T-cell (primary cell): ENCODE measurements around the gene SLC7A6OS. TPM values are rescaled to one million over a fixed set of nuclear protein-coding genes. Genes with fewer than 3 reads are reported as not detected.

Source experiments
- ATAC-seq, 4 experiments: fragments of 200-7000 bp in 3 of 4; fragments of 150-1000 bp in 1 of 4; cut with Tn5 transposase; replicated peaks in 1 of 4; 1 replicate in 3 of 4; 2 replicates in 1 of 4; pipeline ENCODE4 v1.10.0; 2021; ENCODE audit warnings: moderate library complexity in 3 of 4, mild to moderate bottlenecking in 2 of 4, moderate number of reproducible peaks in 1 of 4
- CTCF ChIA-PET, 2 donors: fragments of 300-600 bp; sonication (Branson Sonifier 250); formaldehyde crosslinking; loops; one replicate each; lab custom pipeline; 2022; ENCODE audit warnings: antibody characterized with exemption in 2 of 2; lab: Charles Lee
- POLR2A ChIA-PET, 2 donors: fragments of 300-600 bp; sonication (Branson Sonifier 250); formaldehyde crosslinking; loops; one replicate each; lab custom pipeline; 2022; ENCODE audit warnings: antibody characterized with exemption in 2 of 2; lab: Charles Lee
- DNase-seq, 35 experiments: peaks; one replicate each; pipeline versions ENCODE4 v3.0.0 to v3.0.0-alpha.2; 2013 to 2023
- H3K27ac ChIP-seq: one replicate; pipeline ENCODE4 v1.5.1; 2013; ENCODE audit warnings: low read length
- H3K27me3 ChIP-seq, 2 experiments: replicated peaks in 1 of 2; 1 replicate in 1 of 2; 2 replicates in 1 of 2; pipeline versions ENCODE4 v1.6.1 to v1.7.0; 2013; ENCODE audit warnings: low read length in 1 of 2, mixed read lengths in 1 of 2; ENCODE audit not compliant: control insufficient read depth in 2 of 2, insufficient read depth in 2 of 2; ENCODE audit errors: extremely low read depth in 1 of 2
- H3K36me3 ChIP-seq, 2 donors: 1 replicate in 1 of 2; 2 replicates in 1 of 2; pipeline versions ENCODE4 v1.6.1 to v1.7.0; 2013; ENCODE audit warnings: low read length in 1 of 2; ENCODE audit not compliant: control insufficient read depth in 2 of 2, insufficient read depth in 1 of 2; ENCODE audit errors: extremely low read depth in 1 of 2
- H3K4me1 ChIP-seq, 2 experiments: 1 replicate in 1 of 2; 2 replicates in 1 of 2; pipeline versions ENCODE4 v1.6.1 to v1.7.0; 2013; ENCODE audit warnings: low read length in 2 of 2, mixed read lengths in 1 of 2; ENCODE audit not compliant: insufficient read depth in 2 of 2, control insufficient read depth in 1 of 2; ENCODE audit errors: extremely low read depth in 1 of 2
- H3K4me3 ChIP-seq, 2 donors: 1 replicate in 1 of 2; 2 replicates in 1 of 2; pipeline versions ENCODE4 v1.5.1 to v1.7.0; 2013; ENCODE audit warnings: mild to moderate bottlenecking in 2 of 2, low read length in 1 of 2, moderate library complexity in 1 of 2; ENCODE audit not compliant: control insufficient read depth in 1 of 2; ENCODE audit errors: extremely low read depth in 1 of 2
- H3K9me3 ChIP-seq: 2 replicates; pipeline ENCODE4 v1.7.0; 2013
- H3K27ac Mint-ChIP-seq, 2 donors: one replicate each; pipeline ENCODE4 v1.8.0; 2020 to 2021; ENCODE audit warnings: mild to moderate bottlenecking in 2 of 2, mixed read lengths in 2 of 2
- H3K27me3 Mint-ChIP-seq, 2 donors: one replicate each; pipeline ENCODE4 v1.8.0; 2021 to 2022; ENCODE audit warnings: mixed read lengths in 2 of 2
- H3K36me3 Mint-ChIP-seq: one replicate; pipeline ENCODE4 v1.8.0; 2021; ENCODE audit warnings: mixed read lengths
- H3K4me1 Mint-ChIP-seq, 3 donors: one replicate each; pipeline ENCODE4 v1.8.0; 2020 to 2022; ENCODE audit warnings: mixed read lengths in 3 of 3, mild to moderate bottlenecking in 1 of 3
- H3K4me3 Mint-ChIP-seq, 3 donors: one replicate each; pipeline ENCODE4 v1.8.0; 2020 to 2022; ENCODE audit warnings: mild to moderate bottlenecking in 3 of 3, mixed read lengths in 3 of 3, moderate library complexity in 3 of 3
- H3K9me3 Mint-ChIP-seq, 3 donors: one replicate each; pipeline ENCODE4 v1.8.0; 2020 to 2022; ENCODE audit warnings: mixed read lengths in 3 of 3
- WGBS: methylation state at CpG from one replicate; pipeline ENCODE4 v1.1.5; 2013; ENCODE audit warnings: missing lambda C conversion rate; ENCODE audit not compliant: insufficient coverage; 5-methylcytosine and 5-hydroxymethylcytosine counted together
- total RNA-seq, 35 experiments: library from RNA in 6 of 35; stranded (reverse) in 6 of 35; fragments of 120-200 nt in 1 of 35; gene quantifications; one replicate each; pipeline versions ENCODE4 v1.2.1 to v1.2.4 and lab custom pipeline; 2013 to 2026

The SLC7A6OS gene
- total RNA-seq, 5 donors from 2014 or later (not counting 1 experiment from before 2014, with no cell fraction given), result 42.5 to 50.3 (median 43.9) TPM

DNA sequence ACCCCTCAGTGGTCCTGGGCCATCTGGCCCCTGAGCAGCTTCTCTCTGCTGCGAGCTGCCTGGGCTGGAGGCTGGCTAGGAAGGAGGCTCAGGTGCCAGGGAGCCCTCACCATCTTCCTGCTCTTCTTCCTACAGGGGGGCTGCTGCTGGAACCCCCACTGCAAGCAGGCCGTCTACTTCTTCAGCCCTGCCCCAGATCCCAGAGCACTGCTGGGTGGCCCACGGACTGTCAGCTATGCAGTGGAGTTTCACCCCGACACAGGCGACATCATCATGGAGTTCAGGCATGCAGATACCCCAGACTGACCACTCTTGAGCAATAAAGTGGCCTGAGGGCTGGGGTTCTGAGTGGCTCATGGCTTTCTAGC is 46.2 kb upstream of the SLC7A6OS start:
- Mint-ChIP-seq H3K27me3 (no peaks in the 10 kb centered on the region), H3K9me3 (no peaks in the 10 kb centered on the region), H3K27ac (no peak overlapping the region), H3K4me3 (peak overlapping the region; percentile 57 to 79 (median 73)), H3K36me3 (peaks cover 30% of the 10 kb centered on the region), H3K4me1 (peaks cover 39 to 40% (median 39%) of the 10 kb centered on the region in 3 donors)
- H3K4me1 ChIP-seq, result peaks cover 17 to 42% of the 10 kb centered on the region in 2 experiments
- WGBS, result 75% methylated on average over 5 of the region's 5 CpGs
- H3K27ac ChIP-seq, result no peak overlapping the region
- ChIA-PET POLR2A (no interaction called here), CTCF (no interaction called here)
- peaks cover 28 to 58% of the 10 kb centered on the region in 2 donors for H3K36me3 ChIP-seq
- DNase-seq, result no peak
- peak overlapping the region; percentile 42 to 52 for H3K4me3 ChIP-seq
- no peak for ATAC-seq
- H3K27me3 ChIP-seq, result peaks cover 0 to 2% of the 10 kb centered on the region in 2 experiments
- H3K9me3 ChIP-seq, result no peaks in the 10 kb centered on the region

DNA sequence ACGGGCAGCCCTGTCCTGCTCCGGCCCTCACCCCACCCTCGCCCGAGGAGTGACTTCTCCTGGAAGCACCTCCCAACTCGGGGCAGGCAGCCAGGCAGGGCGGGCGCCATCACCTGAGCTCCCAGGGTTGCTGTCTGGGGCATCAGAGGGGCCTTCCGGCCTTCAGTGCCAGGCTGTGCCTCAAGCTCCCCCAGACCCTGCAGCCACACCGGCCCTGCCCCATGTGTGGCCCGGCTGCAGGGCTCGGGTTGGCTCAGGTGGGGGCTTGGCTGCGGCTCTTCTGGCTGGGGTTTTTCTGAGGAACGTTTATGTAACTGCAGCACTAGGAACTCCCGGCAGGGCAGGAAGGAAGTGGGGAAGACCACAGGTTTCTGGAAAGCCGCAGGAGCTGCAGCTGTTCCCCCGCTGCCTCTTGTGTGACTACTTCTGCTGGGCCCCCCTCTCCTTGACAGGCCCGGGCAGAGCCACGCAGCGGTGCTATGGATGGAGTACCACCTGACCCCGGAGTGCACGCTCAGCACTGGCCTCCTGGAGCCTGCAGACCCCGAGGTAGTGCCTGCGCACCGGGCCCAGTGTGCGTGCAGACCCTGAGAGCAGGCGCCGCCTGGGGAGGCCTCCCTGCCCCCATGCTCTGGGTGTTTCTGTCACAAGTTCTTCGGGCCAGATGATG is 45.6 kb upstream of the SLC7A6OS start:
- H3K4me1 ChIP-seq, result peaks cover 17 to 42% of the 10 kb centered on the region in 2 experiments
- no peaks in the 10 kb centered on the region for H3K9me3 Mint-ChIP-seq
- peak overlapping the region; percentile 57 to 79 (median 73) for H3K4me3 Mint-ChIP-seq
- H3K27me3 ChIP-seq, result peaks cover 0 to 2% of the 10 kb centered on the region in 2 experiments
- H3K9me3 ChIP-seq, result no peaks in the 10 kb centered on the region
- ATAC-seq (peak; percentile 83 to 92 (median 86)), DNase-seq (peak; percentile 42 to 82 (median 64))
- 4% methylated on average over 28 of the region's 28 CpGs for WGBS
- peak overlapping the region; percentile 38 for H3K27ac ChIP-seq
- H3K4me3 ChIP-seq, result peak overlapping the region; percentile 42 to 52
- ChIA-PET CTCF (interaction anchor here (0.6 kb wide), 2 partner anchors 115 to 546 kb away, joined by 3 to 5 read pairs; no protein-coding TSS in a partner anchor), POLR2A (no interaction called here)
- H3K36me3 ChIP-seq, result peaks cover 32 to 63% of the 10 kb centered on the region in 2 donors
- H3K27me3 Mint-ChIP-seq, result no peaks in the 10 kb centered on the region
- H3K36me3 Mint-ChIP-seq, result peaks cover 30% of the 10 kb centered on the region
- peak overlapping the region in 1 of 2 donors; percentile 15 for H3K27ac Mint-ChIP-seq
- H3K4me1 Mint-ChIP-seq, result peaks cover 39 to 40% (median 39%) of the 10 kb centered on the region in 3 donors

DNA sequence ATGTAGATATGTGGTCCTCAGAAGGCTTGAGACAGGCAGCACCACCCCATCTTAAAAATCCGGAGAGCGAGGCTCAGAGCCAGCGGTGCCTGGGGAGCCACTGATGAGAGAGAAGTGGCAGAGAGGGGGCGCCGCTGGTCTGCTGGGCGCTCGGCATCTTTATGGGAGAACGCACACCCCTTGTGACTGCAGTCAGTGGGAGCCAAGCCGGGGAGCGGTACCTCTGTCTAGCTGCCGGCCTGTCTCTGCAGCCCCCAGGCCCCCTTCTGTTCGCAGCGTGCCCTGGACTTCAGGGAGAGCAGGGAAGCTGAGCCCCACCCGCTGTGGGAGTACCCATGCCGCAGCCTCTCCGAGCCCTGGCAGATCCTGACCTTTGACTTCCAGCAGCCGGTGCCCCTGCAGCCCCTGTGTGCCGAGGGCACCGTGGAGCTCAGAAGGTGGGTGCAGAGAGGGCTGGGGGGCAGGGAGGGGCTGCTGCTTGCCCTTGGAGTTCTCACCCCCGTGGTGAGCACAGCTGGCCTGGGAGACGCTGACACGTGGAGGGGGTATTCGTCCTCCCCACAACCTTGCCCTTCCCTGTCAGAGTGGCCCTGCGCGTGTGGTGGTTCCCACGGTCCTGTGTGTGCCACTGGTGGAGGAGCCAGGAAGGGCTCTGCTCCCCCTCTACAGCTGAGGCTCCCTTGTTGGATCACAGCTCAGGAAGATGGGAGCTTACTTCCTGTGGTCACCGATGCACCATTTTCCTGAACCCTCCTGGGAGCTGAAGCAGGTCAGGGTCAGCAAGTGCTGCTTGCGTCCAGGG is 44.9 kb upstream of the SLC7A6OS start:
- peak overlapping the region; percentile 38 for H3K27ac ChIP-seq
- ChIA-PET CTCF (interaction anchor here (0.6 kb wide), 3 partner anchors 114 to 768 kb away, joined by 3 to 5 read pairs (median 3); no protein-coding TSS in a partner anchor), POLR2A (no interaction called here)
- WGBS, result 83% methylated on average over 13 of the region's 28 CpGs
- Mint-ChIP-seq H3K4me3 (peak overlapping the region; percentile 24 to 79 (median 28)), H3K4me1 (peaks cover 39 to 40% (median 39%) of the 10 kb centered on the region in 3 donors), H3K36me3 (peaks cover 32% of the 10 kb centered on the region), H3K27ac (no peak overlapping the region), H3K27me3 (no peaks in the 10 kb centered on the region), H3K9me3 (no peaks in the 10 kb centered on the region)
- ATAC-seq (peak in 2 of 4 experiments; percentile 1 to 7), DNase-seq (no peak)
- H3K9me3 ChIP-seq, result no peaks in the 10 kb centered on the region
- H3K27me3 ChIP-seq, result peaks cover 0 to 2% of the 10 kb centered on the region in 2 experiments
- peaks cover 17 to 42% of the 10 kb centered on the region in 2 experiments for H3K4me1 ChIP-seq
- peak overlapping the region; percentile 42 to 52 for H3K4me3 ChIP-seq
- H3K36me3 ChIP-seq, result peaks cover 30 to 70% of the 10 kb centered on the region in 2 donors

DNA sequence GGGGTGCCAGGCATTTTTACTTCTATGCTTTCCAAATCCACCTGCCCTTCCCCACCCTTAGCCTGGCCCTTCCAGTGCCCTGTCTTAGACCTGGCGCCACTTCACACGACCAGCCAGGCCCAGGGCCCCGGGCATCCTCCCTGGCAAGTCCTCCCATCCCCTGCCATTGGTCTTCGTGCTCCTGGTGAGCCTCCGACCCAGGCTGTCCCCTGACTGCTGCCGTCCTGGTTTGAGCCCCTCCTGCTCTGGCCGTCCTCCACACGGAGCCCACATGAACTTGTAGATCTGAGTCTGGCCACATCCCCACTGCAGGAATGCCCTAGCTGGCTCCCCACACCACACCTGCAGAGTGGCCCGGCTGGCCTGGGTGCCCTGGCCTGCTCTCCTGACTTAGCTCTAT is 44.1 kb upstream of the SLC7A6OS start:
- Mint-ChIP-seq H3K36me3 (peaks cover 30% of the 10 kb centered on the region), H3K4me3 (peak overlapping the region in 1 of 3 donors; percentile 79), H3K27ac (no peak overlapping the region), H3K27me3 (no peaks in the 10 kb centered on the region), H3K9me3 (no peaks in the 10 kb centered on the region), H3K4me1 (peaks cover 39% of the 10 kb centered on the region in 3 donors)
- ATAC-seq (no peak), DNase-seq (no peak)
- ChIA-PET POLR2A (no interaction called here), CTCF (interaction anchor here in 1 of 2 donors (0.6 kb wide), 1 partner anchor 473 kb away, joined by 3 read pairs; no protein-coding TSS in a partner anchor)
- 96% methylated on average over 9 of the region's 9 CpGs for WGBS
- Histone ChIP-seq H3K4me3 (no peak overlapping the region), H3K36me3 (peaks cover 28 to 78% of the 10 kb centered on the region in 2 donors), H3K27ac (no peak overlapping the region), H3K27me3 (peaks cover 0 to 2% of the 10 kb centered on the region in 2 experiments), H3K4me1 (peaks cover 17 to 42% of the 10 kb centered on the region in 2 experiments), H3K9me3 (no peaks in the 10 kb centered on the region)

DNA sequence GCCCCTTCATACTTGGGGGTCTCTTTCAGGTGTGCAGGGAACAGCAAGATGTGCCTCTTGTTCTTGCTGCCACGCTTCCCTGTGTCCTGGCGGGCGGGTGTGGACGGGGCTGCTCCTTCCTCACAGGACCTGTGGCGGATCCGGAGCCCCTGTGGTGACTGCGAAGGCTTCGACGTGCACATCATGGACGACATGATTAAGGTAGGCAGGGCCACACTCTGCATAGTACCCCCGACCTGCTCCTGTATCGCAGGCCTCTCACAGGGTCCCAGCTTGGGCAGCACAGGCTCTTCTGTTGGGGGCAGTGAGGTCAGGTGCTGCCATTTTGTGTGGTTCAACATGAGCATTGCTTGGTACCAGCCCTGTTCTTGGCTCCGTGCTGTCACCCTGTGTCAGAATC is 42.6 kb upstream of the SLC7A6OS start:
- ATAC-seq, result no peak
- peaks cover 37 to 41% (median 39%) of the 10 kb centered on the region in 3 donors for H3K4me1 Mint-ChIP-seq
- Histone ChIP-seq H3K4me3 (no peak overlapping the region), H3K9me3 (no peaks in the 10 kb centered on the region), H3K27ac (no peak overlapping the region), H3K4me1 (peaks cover 17 to 38% of the 10 kb centered on the region in 2 experiments), H3K36me3 (peaks cover 26 to 80% of the 10 kb centered on the region in 2 donors), H3K27me3 (peaks cover 0 to 2% of the 10 kb centered on the region in 2 experiments)
- ChIA-PET CTCF (no interaction called here), POLR2A (no interaction called here)
- H3K27ac Mint-ChIP-seq, result no peak overlapping the region
- DNase-seq, result no peak
- no peak overlapping the region for H3K4me3 Mint-ChIP-seq
- no peaks in the 10 kb centered on the region for H3K9me3 Mint-ChIP-seq
- 92% methylated on average over 13 of the region's 13 CpGs for WGBS
- H3K36me3 Mint-ChIP-seq, result peaks cover 40% of the 10 kb centered on the region
- no peaks in the 10 kb centered on the region for H3K27me3 Mint-ChIP-seq

DNA sequence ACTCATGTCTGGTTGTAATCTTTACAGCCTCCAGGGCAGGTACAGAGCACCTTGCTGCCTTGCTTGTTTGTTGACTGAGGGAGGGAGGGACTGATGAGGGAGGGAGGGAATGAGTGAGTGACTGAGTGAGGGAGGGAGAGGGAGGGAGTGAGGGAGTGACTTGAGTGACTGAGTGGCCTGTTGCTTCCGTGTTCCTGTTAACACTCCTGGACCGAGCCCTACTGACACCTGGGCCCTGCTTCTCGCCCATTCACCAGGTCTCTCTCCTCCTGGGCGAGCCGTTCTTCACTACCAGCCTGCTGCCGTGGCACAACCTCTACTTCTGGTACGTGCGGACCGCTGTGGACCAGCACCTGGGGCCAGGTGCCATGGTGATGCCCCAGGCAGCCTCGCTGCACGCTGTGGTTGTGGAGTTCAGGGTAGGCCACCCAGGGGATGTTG is 41.3 kb upstream of the SLC7A6OS start:
- 96% methylated on average over 3 of the region's 11 CpGs for WGBS
- peaks cover 26 to 28% (median 27%) of the 10 kb centered on the region in 3 donors for H3K4me1 Mint-ChIP-seq
- no peaks in the 10 kb centered on the region for H3K27me3 ChIP-seq
- DNase-seq (no peak), ATAC-seq (no peak)
- H3K9me3 ChIP-seq, result no peaks in the 10 kb centered on the region
- no peaks in the 10 kb centered on the region for H3K9me3 Mint-ChIP-seq
- H3K27ac ChIP-seq, result no peak overlapping the region
- no peak overlapping the region for H3K27ac Mint-ChIP-seq
- peaks cover 53% of the 10 kb centered on the region for H3K36me3 Mint-ChIP-seq
- peaks cover 10 to 28% of the 10 kb centered on the region in 2 experiments for H3K4me1 ChIP-seq
- H3K27me3 Mint-ChIP-seq, result no peaks in the 10 kb centered on the region
- no peak overlapping the region for H3K4me3 ChIP-seq
- CTCF ChIA-PET, result no interaction called here
- POLR2A ChIA-PET, result no interaction called here
- no peak overlapping the region for H3K4me3 Mint-ChIP-seq
- peaks cover 24 to 78% of the 10 kb centered on the region in 2 donors for H3K36me3 ChIP-seq
